ENCODE data around the gene C3orf52.

DNA sequence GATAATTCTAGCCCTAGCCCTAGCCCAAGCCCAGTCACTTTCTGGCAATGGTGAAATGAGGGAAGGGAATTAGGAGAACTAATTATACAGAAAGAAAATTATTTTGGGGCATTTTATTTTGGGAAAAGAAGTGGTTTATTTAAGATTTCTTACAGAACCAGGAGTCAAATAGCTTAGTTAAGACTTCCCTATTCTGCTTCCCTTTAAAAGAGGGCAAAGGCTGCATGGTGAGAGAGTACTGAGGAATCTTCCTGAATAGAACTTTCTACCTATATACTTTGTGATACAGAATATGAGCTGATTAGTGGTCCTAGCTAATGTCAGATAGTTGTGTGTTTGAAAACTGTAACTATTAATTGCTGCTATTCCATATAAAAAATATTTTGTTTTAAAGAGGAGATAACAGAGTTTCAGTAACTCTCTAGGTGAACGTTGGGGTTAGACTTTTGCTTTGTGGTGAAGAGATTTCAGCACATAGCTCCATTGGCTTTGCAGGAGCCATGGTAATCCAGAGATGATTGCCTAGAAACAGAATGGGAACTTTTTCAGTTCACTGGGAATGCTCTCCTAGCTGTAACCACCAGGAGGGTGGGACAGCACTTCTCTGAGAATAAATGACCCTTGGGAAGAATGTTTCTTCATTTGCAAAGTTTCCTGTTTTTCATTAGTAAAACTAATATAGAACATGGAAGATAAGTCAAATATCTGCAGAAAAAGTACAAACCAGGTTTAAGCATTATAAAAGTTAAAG lies 52.2 kb downstream of the C3orf52 start:
- TF ChIP-seq, protein P1, sequence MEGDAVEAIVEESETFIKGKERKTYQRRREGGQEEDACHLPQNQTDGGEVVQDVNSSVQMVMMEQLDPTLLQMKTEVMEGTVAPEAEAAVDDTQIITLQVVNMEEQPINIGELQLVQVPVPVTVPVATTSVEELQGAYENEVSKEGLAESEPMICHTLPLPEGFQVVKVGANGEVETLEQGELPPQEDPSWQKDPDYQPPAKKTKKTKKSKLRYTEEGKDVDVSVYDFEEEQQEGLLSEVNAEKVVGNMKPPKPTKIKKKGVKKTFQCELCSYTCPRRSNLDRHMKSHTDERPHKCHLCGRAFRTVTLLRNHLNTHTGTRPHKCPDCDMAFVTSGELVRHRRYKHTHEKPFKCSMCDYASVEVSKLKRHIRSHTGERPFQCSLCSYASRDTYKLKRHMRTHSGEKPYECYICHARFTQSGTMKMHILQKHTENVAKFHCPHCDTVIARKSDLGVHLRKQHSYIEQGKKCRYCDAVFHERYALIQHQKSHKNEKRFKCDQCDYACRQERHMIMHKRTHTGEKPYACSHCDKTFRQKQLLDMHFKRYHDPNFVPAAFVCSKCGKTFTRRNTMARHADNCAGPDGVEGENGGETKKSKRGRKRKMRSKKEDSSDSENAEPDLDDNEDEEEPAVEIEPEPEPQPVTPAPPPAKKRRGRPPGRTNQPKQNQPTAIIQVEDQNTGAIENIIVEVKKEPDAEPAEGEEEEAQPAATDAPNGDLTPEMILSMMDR (IDR thresholded peaks at IDR 0.05; ENCODE audit: low read length): no peak
- TF ChIP-seq EZH2 (optimal IDR thresholded peaks at IDR 0.05; ENCODE audit: low read depth, low read length) (no peak), EZH2phosphoT487 (IDR thresholded peaks at IDR 0.05; ENCODE audit: low read length) (no peak)

Data from MM.1S (cell line).